Stimulated activated CD8-positive, alpha-beta memory T cell treated with anti-CD3 and anti-CD28 coated beads, Interleukin-2, amount 100 ng/mL, for 1 hour (primary cell): ENCODE results near the gene ZNF839.
"Not testable (repeated sequence)": the region's sequence is repeated elsewhere in the genome, so short reads cannot be mapped to it uniquely, and the experiment has no call there.

Experiments
- DNase-seq, 2 donors: peaks; one replicate each; pipeline ENCODE4 v3.0.0-alpha.2; 2020; ENCODE audit warnings: low read depth in 2 of 2

Gene ZNF839

DNA sequence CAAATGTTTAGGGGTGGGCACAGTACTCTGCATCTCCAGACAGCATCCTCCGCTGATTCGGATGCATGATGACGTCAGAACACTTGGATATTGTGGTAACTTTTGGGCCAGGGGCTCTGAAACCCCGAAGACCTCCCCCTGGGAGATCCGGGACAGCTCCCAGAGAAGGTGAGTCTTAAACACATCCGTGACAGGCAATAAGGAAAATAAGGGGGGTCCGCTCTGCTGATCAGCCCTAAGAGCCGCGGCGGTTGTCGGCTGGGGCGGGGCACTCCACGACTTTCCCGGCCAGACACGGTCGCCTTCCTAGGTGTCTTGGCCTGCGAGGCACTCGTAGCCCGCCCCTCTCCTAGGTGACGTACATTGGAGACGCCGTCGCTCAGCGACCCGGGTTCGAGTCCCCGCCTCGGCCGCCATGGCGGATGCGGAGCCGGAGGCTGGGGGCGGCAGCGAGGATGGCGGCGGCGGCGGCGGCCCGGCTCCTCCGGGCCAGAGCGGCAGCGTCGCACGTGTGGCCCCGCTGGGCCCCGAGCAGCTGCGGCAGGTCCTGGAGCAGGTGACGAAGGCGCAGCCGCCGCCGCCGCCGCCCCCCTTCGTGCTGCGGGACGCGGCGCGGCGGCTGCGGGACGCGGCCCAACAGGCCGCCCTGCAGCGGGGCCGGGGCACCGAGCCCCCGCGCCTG lies at the start of gene ZNF839:
Gene ZNF839, plus strand, starts transcription at position 396 of the 682 bp plus-strand sequence. Its CDS starts 20 bp downstream, at position 416.
- peak; percentile 88 to 89 for DNase-seq

- DNase-seq = no peak
Measured at GRCh38 chr14:102272392-102272791, 47.2 kb upstream of the ZNF839 start.

DNA sequence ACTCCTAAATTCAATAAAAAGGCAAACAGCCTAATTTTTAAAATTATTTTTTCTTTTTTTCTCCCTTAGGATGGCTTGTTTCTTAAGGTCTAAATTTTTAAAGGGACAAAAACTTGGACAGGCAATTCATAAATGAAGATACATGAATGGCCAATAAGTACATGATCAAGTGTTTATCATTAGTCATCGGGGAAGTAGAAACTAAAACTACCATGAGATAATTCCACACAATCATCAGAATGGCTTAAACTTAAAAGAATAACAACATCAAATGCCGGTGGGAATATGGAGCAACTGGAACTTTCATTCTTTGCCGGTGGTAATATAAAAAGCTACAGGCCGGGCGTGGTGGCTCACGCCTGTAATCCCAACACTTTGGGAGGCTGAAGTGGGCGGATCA lies 43.7 kb upstream of the ZNF839 start:
- DNase-seq = no peak

GRCh38 chr14:102277874-102278630 lies 41.5 kb upstream of the ZNF839 start:
- DNase-seq = no peak

DNA sequence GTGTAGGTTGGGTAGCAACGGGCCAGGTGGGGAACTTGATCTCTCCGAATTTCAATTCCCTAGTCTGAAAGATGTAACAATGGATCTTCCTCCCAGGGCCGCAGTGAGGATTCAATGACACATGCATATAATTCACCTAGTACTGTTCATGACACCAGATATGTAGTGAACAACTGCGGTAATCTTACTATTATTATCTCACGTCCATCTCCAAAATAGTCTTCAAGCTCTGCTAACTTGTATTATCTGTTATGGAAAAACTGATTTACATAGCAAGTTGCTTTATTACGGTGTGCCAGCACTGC lies 41.0 kb upstream of the ZNF839 start:
- DNase-seq = no peak

GRCh38 chr14:102279282-102279681 lies 40.3 kb upstream of the ZNF839 start:
- DNase-seq = no peak

- DNase-seq = no peak
Measured at GRCh38 chr14:102279688-102280348, 39.7 kb upstream of the ZNF839 start.

GRCh38 chr14:102280376-102280962 lies 39.1 kb upstream of the ZNF839 start:
- no peak for DNase-seq

DNA sequence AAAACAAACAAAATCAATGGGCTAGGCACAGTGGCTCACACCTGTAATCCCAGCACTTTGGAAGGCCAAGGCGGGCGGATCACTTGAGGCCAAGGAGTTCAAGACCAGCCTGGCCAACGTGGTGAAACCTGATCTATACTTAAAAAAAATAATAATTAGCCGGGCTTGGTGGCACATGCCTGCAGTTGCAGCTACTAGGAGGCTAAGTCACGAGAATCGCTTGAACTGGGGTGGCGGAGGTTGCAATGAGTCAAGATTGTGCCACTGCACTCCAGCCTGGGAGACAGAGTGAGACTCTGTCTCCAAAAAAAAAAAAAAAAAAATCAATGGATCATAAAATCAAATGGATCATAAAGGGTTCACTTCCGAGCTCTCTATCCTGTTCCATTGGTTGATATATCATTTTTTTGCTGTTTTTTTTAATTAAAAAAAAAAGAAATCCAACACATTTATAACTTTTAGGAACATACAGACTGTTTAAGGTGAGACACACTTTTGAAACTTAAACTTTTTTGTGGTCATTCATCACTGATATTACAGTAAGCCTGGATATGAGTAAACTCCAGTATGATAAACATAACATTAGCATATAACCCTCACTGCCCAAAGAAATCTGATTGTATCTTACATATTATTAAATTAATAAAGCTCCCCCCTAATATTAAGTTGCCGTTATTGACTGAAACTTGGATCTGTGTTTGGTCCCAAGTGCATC lies 36.6 kb upstream of the ZNF839 start:
- no peak for DNase-seq

- DNase-seq = no peak
Measured at GRCh38 chr14:102283631-102284129, 35.9 kb upstream of the ZNF839 start.

DNA sequence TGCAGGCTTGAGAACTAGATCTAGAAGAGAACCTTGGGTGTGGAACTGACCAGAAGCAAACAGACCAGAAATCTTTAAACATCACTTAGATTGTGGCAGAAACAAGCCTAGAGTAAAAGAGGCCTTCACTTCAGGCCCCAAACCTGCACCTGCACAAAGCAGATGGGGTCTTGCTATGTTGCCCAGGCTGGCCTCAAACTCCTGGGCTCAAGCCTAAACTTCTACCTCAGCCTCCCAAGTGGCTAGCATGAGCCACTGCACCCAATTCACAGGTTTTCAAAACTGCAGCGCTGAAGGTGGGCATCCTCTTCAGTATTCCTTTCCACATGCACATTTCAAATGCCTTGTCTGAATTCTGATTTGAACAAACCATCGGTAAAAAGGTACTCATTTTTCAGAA lies 34.4 kb upstream of the ZNF839 start:
- DNase-seq = no peak

- no peak for DNase-seq
Measured at GRCh38 chr14:102288139-102288538, 31.4 kb upstream of the ZNF839 start.

DNA sequence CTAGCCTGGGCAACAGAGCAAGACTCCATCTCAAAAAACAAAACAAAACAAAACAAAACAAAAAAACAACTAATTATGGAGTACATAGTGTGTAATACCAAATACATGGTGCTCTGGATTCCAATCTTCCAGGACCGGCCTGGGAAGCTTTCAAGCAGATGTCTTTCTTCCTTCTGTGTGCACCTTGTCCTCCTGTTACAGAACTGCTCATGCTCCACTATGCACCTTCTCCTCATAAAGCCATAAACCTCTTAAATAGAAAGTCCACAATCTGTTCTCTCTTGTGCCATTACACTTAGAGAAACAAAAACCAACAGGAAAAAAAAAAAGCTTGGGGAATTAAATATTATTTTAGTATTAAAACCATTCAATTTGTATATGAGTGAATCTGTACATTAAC lies 27.1 kb upstream of the ZNF839 start:
- no peak for DNase-seq

DNA sequence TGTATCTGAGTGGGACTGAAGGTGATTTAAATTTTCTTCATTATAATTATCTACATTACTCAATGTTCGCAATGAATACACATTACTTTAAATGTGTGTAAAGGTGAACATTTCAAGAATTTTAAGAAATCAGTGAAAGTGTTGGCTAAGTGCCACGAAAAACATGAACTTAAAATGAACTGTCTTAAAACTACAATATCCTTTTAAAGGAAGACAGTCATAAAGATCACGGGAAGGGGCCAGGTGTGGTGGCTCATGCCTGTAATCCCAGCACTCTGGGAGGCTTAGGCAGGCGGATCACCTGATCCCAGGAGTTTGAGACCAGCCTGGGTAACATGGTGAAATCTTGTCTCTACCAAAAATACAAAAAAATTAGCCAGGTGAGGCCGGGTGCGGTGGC lies 25.8 kb upstream of the ZNF839 start:
- no peak for DNase-seq

- DNase-seq = no peak
Measured at GRCh38 chr14:102295270-102295669, 24.3 kb upstream of the ZNF839 start.

DNA sequence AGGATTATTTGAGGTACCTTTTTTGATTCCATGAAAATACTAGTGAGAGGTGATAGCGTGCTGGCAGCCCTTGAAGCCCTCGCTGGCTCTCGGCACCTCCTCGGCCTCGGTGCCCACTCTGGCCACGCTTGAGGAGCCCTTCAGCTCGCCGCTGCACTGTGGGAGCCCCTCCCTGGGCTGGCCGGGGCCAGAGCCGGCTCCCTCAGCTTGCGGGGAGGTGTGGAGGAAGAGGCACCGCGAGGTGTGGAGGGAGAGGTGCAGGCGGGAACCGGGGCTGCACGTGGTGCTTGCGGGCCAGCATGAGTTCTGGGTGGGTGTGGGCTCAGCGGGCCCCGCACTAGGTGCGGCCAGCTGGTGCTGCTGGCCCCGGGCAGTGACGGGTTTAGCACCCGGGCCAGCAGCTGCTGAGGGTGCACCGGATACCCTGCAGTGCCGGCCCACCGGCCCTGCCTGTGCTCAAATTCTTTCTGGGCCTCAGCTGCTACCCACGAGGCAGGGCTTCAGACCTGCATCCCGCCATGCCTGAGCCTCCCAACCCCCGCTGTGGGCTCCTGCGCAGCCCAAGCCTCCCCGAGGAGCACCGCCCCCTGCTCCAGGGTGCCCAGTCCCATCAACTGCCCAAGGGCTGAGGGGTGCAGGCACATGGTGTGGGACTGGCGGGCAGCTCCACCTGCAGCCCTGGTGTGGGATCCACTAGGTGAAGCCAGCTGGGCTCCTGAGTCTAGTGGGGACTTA lies 21.9 kb upstream of the ZNF839 start:
- DNase-seq = no peak

GRCh38 chr14:102298303-102299070 lies 21.1 kb upstream of the ZNF839 start:
- not testable (repeated sequence) for DNase-seq

DNA sequence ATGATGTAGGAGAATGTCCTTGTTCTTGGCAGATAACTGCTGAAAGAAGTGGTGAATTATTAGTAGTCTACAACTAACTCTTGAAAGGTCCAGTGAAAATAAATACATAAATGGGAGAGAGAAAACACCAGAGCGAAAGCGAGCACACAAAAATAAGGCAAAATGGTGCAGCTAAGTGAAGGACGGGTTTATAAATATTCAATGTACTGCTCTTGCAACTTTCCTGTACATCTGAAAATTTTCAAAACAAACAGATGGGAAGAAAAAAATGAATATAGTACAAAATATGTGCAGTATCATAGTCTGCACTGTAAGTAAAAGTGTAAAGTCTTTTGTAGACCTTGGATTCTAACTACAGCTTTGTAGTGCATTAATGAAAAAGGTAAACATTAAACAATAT lies 15.9 kb upstream of the ZNF839 start:
- DNase-seq = no peak

GRCh38 chr14:102304611-102305506 lies 14.7 kb upstream of the ZNF839 start, which contains the start of gene MOK:
TSS of gene MOK (minus strand) at chr14:102305164. CDS start at chr14:102304968, 196 bp downstream.
- peak; percentile 94 to 97 for DNase-seq
